Right forelimb (tissue), 1 donor: Measurements from ENCODE around the gene DPH6.

Source experiments
- DNase-seq: peaks from one replicate; pipeline ENCODE4 v3.0.0-alpha.2; 2018

The DPH6 gene

GRCh38 chr15:35325374-35325941 lies 220.5 kb downstream of the DPH6 start:
- no peak for DNase-seq

- no peak for DNase-seq
Observed at GRCh38 chr15:35323141-35323540, 222.8 kb downstream of the DPH6 start.

- DNase-seq: no peak
Observed at GRCh38 chr15:35321926-35322325, 224.0 kb downstream of the DPH6 start.

DNA sequence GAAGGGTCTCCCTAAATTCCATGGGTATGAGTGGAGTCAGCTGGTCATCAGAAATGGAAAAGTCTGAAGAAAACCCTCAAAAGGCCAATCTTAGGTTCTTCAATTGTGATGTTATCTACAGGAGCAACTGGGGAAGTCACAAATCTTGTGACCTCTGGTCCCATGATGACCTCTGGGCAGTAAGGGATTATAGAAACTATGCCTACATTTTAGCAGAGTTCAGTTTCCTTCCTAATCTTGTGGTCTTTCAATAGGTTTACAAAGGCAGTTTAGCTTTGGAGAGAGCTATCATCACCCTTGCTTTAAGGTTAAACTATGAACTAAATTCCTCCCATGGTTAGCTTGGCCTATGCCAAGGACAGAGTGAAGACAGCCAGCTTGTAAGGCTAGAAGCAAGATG lies 225.1 kb downstream of the DPH6 start:
- no peak for DNase-seq
